ENCODE measurements around the gene TGM1.
A peak's percentile ranks its signal among the peaks of the same experiment; 100 is the strongest.

TGM1 gene

GRCh38 chr14:24291446-24292117 lies 28.6 kb upstream of the TGM1 start:
- no peak for DNase-seq

GRCh38 chr14:24290746-24291145 lies 27.8 kb upstream of the TGM1 start:
- DNase-seq = no peak

- peak; percentile 78 for DNase-seq
Observed at GRCh38 chr14:24289649-24290280, 26.8 kb upstream of the TGM1 start.

- no peak for DNase-seq
Observed at GRCh38 chr14:24286996-24287395, 24.0 kb upstream of the TGM1 start.

- no peak for DNase-seq
Observed at GRCh38 chr14:24285351-24285750, 22.4 kb upstream of the TGM1 start.

- DNase-seq = no peak
Observed at GRCh38 chr14:24284501-24285035, 21.6 kb upstream of the TGM1 start.

GRCh38 chr14:24283796-24284460 lies 21.0 kb upstream of the TGM1 start:
- DNase-seq = no peak

- no peak for DNase-seq
Observed at GRCh38 chr14:24282736-24283135, 19.8 kb upstream of the TGM1 start.

GRCh38 chr14:24281636-24282035 lies 18.7 kb upstream of the TGM1 start:
- DNase-seq = no peak

GRCh38 chr14:24280797-24281460 lies 18.0 kb upstream of the TGM1 start:
- DNase-seq = no peak

GRCh38 chr14:24279301-24280186 lies 16.6 kb upstream of the TGM1 start:
- DNase-seq = peak; percentile 66

GRCh38 chr14:24278424-24278823 lies 15.4 kb upstream of the TGM1 start:
- DNase-seq = no peak

- no peak for DNase-seq
Observed at GRCh38 chr14:24277606-24278321, 14.8 kb upstream of the TGM1 start.

GRCh38 chr14:24277071-24277470 lies 14.1 kb upstream of the TGM1 start:
- no peak for DNase-seq

GRCh38 chr14:24274101-24274543 lies 11.1 kb upstream of the TGM1 start:
- peak; percentile 64 for DNase-seq

- DNase-seq = no peak
Observed at GRCh38 chr14:24273422-24273998, 10.5 kb upstream of the TGM1 start.

- no peak for DNase-seq
Observed at GRCh38 chr14:24272467-24272866, 9.5 kb upstream of the TGM1 start.

GRCh38 chr14:24271834-24272263 lies 8.9 kb upstream of the TGM1 start:
- no peak for DNase-seq

GRCh38 chr14:24271134-24271833 lies 8.3 kb upstream of the TGM1 start, which contains the start of gene RABGGTA:
Gene RABGGTA, minus strand, starts transcription at chr14:24271597. Its CDS starts 482 bp downstream, at chr14:24271115.
- DNase-seq = peak; percentile 93

GRCh38 chr14:24270537-24271133 lies 7.7 kb upstream of the TGM1 start:
- DNase-seq = no peak

Measured in activated CD8-positive, alpha-beta memory T cell treated with anti-CD3 and anti-CD28 coated beads, Interleukin-2, amount 50 U/mL, for 48 hours (primary cell).